Parathyroid adenoma (tissue), 2 donors: ENCODE results near the gene TOM1L2.

Source experiments
- H2AFZ ChIP-seq: fragments of 300-600 bp; sonication (generic); one replicate; pipeline ENCODE4 v1.7.0; 2017; ENCODE audit warnings: antibody characterized with exemption, mild to moderate bottlenecking
- H3K27ac ChIP-seq: fragments of 300-600 bp; sonication (generic); one replicate; pipeline ENCODE4 v1.7.0; 2017
- H3K27me3 ChIP-seq: fragments of 300-600 bp; sonication (generic); one replicate; pipeline ENCODE4 v1.7.0; 2017; ENCODE audit warnings: low read length; ENCODE audit not compliant: control insufficient read depth, insufficient read depth
- H3K36me3 ChIP-seq: fragments of 300-600 bp; sonication (generic); one replicate; pipeline ENCODE4 v1.7.0; 2017; ENCODE audit warnings: low read length; ENCODE audit not compliant: control insufficient read depth, insufficient read depth
- H3K4me1 ChIP-seq: fragments of 300-600 bp; sonication (generic); one replicate; pipeline ENCODE4 v1.7.0; 2017; ENCODE audit warnings: control low read depth
- H3K4me2 ChIP-seq: fragments of 300-600 bp; sonication (generic); one replicate; pipeline ENCODE4 v1.7.0; 2017; ENCODE audit warnings: low read length
- H3K4me3 ChIP-seq: fragments of 300-600 bp; sonication (generic); one replicate; pipeline ENCODE4 v1.7.0; 2017; ENCODE audit warnings: low read depth, low read length
- H3K79me2 ChIP-seq: fragments of 300-600 bp; sonication (generic); one replicate; pipeline ENCODE4 v1.7.0; 2017; ENCODE audit warnings: control low read depth
- H3K9ac ChIP-seq: fragments of 300-600 bp; sonication (generic); one replicate; pipeline ENCODE4 v1.7.0; 2017; ENCODE audit warnings: mild to moderate bottlenecking
- H3K9me3 ChIP-seq: fragments of 300-600 bp; sonication (generic); one replicate; pipeline ENCODE4 v1.7.0; 2017; ENCODE audit warnings: low read length; ENCODE audit not compliant: control insufficient read depth
- TF ChIP-seq, protein P1 (sequence below): fragments of 300-600 bp; sonication (generic); IDR thresholded peaks from one replicate; pipeline ENCODE4 v1.7.0; 2017; ENCODE audit warnings: antibody characterized with exemption, mild to moderate bottlenecking
- donor health status: primary hyperparathyroidism.

The TOM1L2 gene

DNA sequence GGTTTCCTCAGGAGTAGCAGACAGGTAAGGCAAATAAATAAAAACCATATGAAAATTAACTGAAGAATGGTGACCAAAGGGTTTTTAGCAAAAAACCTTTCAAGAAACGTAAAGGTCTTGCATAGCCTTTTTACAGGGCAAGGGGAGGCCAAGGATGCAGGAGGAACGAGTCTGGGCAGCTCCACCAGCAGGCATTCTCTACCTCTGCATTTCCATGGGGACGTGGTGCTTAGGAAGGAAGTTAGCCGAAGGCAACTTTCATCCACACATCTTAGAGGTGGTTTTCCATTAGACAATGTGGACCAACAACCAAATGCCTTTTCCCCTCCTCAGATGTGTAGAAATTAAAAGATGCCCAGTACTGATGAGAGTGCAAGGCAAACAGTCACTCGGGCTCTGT lies 20.7 kb downstream of the TOM1L2 start:
- no peaks in the 10 kb centered on the region for H3K4me1 ChIP-seq
- H3K36me3 ChIP-seq: no peaks in the 10 kb centered on the region
- peaks cover 79% of the 10 kb centered on the region for H3K79me2 ChIP-seq
- H3K4me2 ChIP-seq: no peak overlapping the region
- H3K4me3 ChIP-seq: no peak overlapping the region
- H3K9me3 ChIP-seq: no peaks in the 10 kb centered on the region
- no peak overlapping the region for H3K27ac ChIP-seq
- TF ChIP-seq, protein P1, sequence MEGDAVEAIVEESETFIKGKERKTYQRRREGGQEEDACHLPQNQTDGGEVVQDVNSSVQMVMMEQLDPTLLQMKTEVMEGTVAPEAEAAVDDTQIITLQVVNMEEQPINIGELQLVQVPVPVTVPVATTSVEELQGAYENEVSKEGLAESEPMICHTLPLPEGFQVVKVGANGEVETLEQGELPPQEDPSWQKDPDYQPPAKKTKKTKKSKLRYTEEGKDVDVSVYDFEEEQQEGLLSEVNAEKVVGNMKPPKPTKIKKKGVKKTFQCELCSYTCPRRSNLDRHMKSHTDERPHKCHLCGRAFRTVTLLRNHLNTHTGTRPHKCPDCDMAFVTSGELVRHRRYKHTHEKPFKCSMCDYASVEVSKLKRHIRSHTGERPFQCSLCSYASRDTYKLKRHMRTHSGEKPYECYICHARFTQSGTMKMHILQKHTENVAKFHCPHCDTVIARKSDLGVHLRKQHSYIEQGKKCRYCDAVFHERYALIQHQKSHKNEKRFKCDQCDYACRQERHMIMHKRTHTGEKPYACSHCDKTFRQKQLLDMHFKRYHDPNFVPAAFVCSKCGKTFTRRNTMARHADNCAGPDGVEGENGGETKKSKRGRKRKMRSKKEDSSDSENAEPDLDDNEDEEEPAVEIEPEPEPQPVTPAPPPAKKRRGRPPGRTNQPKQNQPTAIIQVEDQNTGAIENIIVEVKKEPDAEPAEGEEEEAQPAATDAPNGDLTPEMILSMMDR: no peak
- no peak overlapping the region for H2AFZ ChIP-seq
- no peak overlapping the region for H3K9ac ChIP-seq
- H3K27me3 ChIP-seq: no peaks in the 10 kb centered on the region

DNA sequence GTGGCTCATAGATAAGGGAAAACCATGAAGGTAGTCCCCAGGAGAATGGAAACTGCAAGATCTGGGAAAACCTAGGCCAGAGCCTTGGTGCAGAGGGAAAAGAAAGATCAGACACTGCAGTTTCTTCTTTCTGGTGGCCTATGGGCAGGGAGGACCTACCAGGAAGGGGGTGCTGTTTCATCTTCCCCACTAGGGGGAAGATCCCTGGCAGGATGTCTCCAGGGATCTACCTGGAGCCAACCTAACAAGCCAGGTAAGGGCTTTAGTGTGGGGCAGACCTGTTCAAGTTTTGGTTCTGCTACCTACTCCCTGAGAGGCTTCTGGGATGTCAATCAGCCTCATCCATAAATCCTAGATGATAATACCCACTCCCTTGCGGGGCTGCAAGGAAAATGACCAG lies 21.4 kb downstream of the TOM1L2 start:
- Histone ChIP-seq H2AFZ (no peak overlapping the region), H3K36me3 (no peaks in the 10 kb centered on the region), H3K27ac (no peak overlapping the region), H3K4me2 (no peak overlapping the region), H3K9me3 (no peaks in the 10 kb centered on the region), H3K27me3 (no peaks in the 10 kb centered on the region), H3K4me1 (no peaks in the 10 kb centered on the region), H3K79me2 (peaks cover 77% of the 10 kb centered on the region), H3K4me3 (no peak overlapping the region), H3K9ac (no peak overlapping the region)
- TF ChIP-seq, protein P1: no peak

DNA sequence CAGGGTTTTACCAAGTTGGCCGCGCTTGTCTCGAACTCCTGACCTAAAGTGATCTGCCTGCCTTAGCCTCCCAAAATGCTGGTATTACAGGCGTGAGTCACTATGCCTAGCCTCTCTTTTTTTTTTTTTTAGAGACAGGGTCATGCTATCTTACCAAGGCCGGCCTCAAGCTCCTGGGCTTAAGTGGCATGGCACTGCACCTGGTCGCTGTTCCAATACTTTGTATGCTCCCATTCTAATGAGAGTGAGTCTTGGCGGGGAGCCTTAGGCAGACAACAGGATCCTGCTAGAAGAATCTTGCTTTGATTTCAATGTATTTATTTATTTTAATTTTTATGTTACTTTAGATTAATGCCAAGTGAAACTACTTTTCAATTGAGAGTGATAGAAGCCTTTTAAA lies 21.9 kb downstream of the TOM1L2 start:
- TF ChIP-seq, protein P1: no peak
- Histone ChIP-seq H3K27me3 (no peaks in the 10 kb centered on the region), H3K4me1 (no peaks in the 10 kb centered on the region), H3K4me2 (no peak overlapping the region), H3K36me3 (no peaks in the 10 kb centered on the region), H3K79me2 (peaks cover 72% of the 10 kb centered on the region), H2AFZ (no peak overlapping the region), H3K9me3 (no peaks in the 10 kb centered on the region), H3K4me3 (no peak overlapping the region), H3K27ac (no peak overlapping the region), H3K9ac (no peak overlapping the region)

DNA sequence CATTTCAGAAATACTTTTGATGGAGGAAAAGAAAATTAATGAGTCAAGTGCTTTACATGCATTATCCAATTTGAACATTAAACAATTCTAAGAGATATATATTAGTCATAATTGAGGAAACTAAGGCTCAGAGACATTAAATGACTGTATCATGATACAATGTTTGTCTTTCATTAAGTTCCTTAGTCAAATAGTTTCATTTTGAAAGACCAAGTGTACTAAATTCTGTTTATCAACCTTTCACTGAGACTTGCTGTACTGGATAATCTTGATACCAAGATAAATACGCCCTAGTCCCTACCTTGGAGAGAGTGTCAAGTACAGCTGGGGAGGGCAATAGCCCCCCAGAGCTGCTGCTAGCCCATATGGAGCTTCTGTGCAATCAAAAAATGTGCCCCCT lies 24.2 kb downstream of the TOM1L2 start:
- TF ChIP-seq, protein P1: no peak
- no peaks in the 10 kb centered on the region for H3K27me3 ChIP-seq
- no peak overlapping the region for H2AFZ ChIP-seq
- no peak overlapping the region for H3K4me3 ChIP-seq
- peaks cover 73% of the 10 kb centered on the region for H3K79me2 ChIP-seq
- H3K9me3 ChIP-seq: no peaks in the 10 kb centered on the region
- H3K27ac ChIP-seq: no peak overlapping the region
- H3K4me2 ChIP-seq: no peak overlapping the region
- no peak overlapping the region for H3K9ac ChIP-seq
- peaks cover 12% of the 10 kb centered on the region for H3K4me1 ChIP-seq
- H3K36me3 ChIP-seq: no peaks in the 10 kb centered on the region

DNA sequence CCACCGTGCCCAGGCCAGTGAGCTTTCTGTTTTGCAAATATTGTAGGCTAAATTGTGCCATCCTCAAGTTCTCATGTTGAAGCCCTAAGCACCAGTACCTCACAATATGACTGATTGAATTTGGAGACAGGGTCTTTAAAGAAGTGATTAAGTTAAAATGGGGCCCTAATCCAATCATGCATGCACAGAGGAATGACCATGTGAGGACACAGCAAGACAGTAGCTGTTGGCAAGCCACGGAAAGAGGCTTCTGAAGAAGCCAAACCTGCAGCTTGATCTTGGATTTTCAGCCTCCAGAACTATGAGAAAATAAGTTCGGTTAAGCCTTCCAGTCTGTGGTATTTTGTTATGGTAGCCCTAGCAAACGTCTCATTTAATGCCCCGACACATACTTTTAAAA lies 24.9 kb downstream of the TOM1L2 start:
- Histone ChIP-seq H3K9ac (no peak overlapping the region), H3K4me3 (no peak overlapping the region), H3K4me1 (peaks cover 12% of the 10 kb centered on the region), H3K79me2 (peaks cover 70% of the 10 kb centered on the region), H2AFZ (no peak overlapping the region), H3K4me2 (no peak overlapping the region), H3K9me3 (no peaks in the 10 kb centered on the region), H3K27me3 (no peaks in the 10 kb centered on the region), H3K36me3 (no peaks in the 10 kb centered on the region), H3K27ac (no peak overlapping the region)
- TF ChIP-seq, protein P1: no peak
